ENCODE results near the gene FOXN3.
"Not testable (repeated sequence)": the region's sequence is repeated elsewhere in the genome, so short reads cannot be mapped to it uniquely, and the experiment has no call there.

The FOXN3 gene

DNA sequence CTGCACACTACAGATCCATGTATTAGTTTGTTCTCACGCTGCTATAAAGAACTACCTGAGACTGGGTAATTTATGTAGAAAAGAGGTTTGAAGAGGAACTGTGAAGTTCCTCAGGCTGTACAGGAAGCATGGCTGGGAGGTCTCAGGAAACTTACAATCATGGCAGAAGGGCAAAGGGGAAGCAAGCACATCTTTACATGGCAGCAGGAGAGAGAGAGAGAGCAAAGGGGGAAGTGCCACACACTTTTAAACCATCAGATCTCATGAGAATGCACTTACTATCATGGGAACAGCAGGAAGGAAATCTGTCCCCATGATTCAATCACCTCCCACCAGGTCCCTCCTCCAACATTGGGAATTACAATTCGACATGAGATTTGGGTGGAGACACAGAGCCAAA lies 265.3 kb downstream of the FOXN3 start:
- DNase-seq, result not testable (repeated sequence)

DNA sequence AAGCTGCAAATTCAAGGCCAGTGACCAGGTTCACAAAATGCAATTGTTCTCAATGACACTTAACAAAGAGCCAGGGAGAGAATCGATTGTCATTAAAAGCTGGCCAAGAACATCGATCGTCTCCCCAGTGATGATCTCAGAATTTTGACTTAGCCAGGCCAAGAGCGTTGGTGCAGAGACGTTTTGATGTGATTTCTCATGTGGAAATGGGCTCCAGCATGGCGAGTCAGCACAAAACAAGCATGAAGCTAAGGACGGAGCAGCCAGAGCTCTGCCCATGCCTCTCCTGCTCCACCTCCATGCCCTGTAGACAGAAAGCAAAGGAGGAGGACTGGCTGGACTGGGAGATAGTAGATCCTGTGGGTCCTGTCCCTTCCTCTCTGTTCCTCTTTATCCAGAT lies 270.8 kb downstream of the FOXN3 start:
- DNase-seq, result no peak

DNA sequence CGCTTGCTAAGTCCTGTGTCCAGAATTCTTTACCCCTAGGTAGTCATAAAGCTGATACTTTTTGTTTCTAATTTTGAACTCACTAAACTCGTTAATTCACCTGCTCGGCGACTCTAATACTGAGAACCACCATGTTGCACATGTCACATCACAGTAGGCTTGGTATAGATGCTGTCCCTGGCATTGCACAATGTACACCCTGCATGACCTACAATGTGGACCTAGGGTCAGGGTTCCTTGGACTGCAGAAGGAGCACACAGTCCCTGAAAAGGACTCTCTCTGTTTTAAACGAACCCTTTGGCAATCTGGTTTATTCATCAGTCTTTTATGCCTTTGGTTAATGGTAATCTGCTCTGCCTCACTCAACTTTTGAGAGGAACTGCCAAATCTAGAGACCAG lies 272.4 kb downstream of the FOXN3 start:
- DNase-seq, result no peak

DNA sequence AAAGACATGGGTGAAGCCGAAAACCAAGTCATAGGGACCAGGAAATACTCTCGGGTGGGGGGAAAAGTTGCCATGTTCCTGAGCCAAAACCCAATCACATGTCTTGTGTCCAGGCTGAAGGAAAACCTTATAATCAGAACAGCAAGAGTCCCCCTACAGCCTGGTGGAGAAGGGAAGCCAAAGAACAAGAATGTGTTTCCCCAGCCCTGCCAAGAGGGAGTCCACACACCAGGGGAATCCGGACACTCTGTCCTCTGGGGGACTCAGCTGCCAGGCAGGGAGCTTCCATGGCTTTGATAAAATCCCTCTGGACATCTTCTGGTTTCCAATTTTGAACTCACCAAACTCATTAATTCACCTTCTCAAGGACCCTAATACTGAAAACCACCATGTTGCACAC lies 273.0 kb downstream of the FOXN3 start:
- DNase-seq, result no peak

DNA sequence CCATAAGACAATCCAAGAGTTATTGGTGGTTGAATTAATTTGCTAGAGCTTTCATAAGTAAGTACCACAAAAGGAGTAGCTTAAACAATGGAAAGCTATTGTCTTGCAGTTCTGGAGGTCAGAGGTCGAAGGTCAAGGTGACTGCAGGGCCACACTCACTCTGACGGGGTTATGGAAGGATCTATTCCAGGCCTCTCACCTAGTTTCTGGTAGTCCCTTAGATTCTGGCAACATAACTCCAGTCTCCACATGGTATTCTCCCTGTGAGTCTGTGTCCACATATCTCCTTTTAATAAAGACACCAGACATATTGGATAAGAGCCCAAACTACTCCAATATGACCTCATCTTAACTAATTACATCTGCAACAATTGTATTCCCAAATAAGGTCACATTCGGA lies 273.4 kb downstream of the FOXN3 start:
- no peak for DNase-seq

DNA sequence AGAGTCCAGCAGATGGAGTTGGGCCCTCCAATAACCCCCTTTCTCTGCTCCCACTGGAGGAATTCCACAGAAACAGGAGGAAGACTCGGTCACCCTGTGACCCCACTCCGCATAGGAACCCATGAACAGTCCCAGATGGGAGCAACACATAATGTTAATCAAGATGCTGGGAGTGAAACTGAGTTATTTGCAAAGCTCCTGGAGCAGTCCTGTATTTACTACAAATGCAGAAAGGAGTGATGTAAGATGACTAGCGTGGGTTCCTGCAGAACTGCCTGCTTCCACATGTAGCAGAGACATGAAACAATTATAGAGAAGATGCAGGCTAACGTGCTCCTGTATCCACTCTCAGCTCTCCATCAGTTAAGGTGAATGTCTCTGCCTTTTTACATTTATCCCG lies 274.7 kb downstream of the FOXN3 start:
- DNase-seq, result no peak

DNA sequence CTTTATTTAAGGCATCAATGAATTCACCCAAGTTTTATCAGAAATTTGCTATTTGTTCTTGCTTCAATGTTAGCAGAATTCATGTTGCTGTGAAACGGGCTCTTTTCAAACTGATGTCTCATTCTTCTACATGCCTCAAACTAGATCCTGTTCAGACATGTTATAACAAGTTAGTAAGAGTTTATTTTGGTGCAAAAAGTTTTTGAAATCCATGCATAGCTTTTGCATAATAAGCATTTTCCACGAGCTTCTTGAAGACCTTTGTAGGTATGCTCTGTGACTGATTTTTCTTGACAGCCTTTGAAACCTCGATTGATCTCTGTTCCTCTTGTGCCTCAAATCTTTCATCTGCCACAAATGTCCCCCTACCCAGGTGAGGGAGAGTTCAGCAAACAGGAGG lies 275.2 kb downstream of the FOXN3 start:
- no peak for DNase-seq

DNA sequence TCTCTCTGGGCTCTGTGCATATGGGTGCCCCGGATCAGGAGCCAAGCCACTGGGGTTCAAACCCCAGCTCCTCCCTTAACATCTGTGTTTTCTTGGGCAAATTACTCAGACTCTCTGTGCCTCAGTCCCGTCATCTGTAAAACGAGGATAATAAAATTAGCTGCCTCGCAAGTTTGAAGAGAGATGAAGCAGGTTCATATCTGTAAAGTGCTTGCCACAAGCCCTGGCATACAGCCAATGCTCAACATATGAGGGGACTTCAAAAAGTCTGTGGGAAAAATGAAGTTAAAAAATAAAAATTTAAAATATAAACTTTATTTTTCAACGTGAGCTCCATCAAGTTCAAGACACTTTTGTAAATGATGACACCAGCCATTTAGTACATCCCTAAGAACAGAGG lies 276.7 kb downstream of the FOXN3 start:
- DNase-seq, result no peak

DNA sequence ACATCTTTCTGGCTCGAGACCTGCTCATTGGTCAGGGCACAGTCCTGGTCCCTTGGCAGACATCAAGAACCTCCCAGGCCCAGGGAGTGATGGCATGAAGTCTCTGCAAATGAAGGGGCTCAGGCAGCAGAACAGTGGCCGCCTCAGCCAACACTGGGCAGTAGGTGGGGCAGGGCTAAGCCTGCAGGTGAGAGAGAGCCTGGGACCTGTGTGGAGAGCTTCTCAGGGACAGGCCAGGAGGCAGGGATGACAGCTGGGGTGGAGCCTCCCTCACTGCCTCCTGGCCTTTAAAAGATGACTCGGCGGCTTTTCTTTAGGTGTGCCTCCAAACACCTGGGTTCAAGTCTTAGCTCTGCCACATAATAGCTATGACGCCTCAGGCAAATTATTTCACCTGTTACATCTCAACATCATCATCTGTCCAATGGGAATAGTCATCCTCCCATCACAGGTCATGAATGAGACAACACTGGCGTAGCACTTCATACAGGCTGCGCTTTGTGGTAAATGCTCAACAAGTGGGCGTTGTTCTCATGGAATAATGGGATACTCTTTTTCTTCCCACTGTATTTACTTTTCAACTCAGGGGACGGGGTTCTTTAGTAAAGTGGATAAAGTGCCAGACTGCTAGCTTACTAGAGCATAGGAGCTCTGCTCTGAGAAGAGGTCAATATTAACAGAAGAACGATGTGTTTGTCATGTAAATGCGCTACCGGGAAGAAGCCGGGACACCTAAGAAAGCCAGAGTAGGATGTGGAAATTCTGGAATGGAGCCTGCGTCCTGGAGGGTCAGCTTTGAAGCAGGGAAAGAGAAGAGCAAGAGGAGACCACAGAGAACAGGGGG lies 277.4 kb downstream of the FOXN3 start:
- peak; percentile 84 for DNase-seq

DNA sequence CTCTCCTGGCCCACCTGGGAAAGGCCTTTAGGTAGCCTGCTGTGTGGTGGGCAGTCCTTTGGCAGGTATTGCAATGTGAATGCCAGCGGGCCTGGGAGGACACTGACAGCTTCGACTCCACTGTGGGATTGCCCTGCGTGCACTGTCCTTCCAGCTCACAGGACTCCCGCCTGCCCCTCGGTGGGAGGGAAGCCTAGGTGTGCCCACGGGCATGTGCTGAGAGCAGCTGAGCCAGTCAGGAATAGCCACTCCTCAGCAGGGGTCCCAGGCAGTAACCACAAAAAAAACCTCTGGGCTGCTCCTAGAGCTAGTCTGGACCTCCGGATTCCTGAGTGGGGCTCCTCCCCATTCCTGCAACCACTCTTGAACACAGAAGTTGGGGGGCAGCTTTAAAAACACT lies 278.2 kb downstream of the FOXN3 start:
- no peak for DNase-seq

DNA sequence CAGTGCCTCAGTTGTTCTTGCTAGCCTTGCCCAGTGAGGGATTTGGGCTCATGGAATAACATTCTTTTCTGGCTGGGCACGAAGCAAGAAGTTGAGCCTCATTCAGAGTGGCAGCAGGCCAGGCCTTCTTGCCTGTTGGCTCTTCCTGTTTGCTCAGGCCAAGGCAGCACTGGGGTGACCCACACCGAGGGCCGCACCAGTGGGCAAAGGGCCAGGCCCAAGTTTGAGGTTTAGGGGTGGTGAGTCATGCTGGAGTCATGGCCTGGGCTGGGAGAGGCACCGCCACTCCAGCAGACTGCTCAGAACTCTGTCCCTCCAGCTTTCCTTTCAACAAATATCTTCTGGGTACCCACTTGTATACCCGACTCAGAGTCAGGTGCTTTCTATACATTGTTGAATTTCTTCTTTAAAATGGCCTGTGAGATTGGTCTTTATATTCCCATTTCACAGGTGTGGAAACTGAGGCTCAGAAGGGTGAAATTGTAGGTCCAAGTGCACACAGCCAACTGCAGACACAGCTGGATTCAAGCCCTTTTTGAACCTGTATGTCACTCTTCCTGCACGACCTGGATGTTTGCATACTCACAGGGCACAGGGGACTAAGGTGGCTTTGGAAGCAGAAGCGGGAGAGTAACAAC lies 279.4 kb downstream of the FOXN3 start:
- DNase-seq, result no peak

DNA sequence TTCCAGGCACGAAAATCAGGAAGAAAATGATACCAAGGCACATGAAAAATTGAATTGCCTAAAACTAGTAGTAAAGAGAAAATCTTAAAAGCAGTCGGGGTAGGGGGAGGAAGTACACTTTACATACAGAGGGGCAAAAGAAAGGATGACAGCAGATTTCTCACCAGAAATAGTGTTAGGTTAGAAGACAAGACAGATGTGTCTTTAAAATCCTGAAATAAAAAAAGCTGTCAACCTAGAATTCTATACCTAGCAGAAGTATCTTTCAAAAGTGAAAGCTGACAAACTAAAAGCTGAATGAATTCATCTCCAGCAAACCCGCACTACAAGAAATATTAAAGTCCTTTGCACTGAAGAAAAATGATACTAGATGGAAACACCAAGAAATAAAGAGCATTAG lies 280.4 kb downstream of the FOXN3 start:
- no peak for DNase-seq

DNA sequence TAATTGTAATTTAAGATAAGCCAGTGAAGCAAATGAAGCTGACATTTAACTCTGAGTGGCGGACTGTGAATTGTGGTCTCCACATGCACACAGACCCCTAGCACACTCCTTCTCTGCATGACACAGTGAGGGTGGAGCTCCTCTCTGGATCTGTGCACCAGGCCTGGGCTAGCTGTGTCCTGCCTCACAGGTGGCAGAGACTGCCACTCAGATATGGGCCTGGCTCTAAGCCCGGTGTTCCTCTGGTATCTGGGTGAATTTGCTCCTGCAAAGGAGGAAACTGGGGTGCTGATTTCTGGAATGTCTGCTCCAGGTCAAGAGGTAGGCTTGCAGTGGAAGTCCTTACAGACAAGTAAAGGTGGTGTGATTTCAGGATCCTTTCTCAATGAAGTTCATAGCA lies 282.4 kb downstream of the FOXN3 start:
- no peak for DNase-seq

DNA sequence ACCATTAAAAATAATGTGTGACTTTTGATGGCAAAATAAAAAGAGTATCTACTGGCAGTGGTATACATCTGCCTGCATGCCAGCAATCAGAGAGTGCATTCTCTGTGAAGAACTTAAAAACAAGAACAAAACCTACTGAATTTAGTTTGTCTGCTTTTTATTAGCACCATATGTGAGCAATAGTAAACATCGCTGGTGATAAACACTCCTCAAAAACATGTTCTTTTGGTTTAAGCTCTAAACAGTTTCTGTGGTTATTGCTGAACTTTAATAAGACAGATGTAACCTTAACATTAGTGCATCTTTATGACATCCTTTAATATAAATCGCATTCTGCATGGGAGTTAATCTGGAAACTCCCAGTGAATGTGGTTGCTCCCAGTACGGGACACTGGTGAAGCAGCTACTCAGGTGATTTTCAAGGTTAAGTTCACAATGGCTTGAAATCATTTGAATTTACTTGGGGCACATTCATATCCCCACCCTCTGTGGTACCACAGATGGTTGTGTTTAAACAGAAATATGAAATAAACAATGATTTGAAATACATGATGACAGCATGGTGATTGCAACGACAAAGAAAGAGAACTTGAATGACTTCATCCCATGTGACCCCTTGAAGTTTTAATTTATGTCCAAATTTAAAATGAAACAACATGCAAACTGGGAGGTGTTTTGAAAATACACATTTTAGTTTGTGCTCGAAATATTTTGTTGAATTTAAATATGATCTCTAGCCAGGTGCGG lies 285.9 kb downstream of the FOXN3 start:
- DNase-seq, result no peak

DNA sequence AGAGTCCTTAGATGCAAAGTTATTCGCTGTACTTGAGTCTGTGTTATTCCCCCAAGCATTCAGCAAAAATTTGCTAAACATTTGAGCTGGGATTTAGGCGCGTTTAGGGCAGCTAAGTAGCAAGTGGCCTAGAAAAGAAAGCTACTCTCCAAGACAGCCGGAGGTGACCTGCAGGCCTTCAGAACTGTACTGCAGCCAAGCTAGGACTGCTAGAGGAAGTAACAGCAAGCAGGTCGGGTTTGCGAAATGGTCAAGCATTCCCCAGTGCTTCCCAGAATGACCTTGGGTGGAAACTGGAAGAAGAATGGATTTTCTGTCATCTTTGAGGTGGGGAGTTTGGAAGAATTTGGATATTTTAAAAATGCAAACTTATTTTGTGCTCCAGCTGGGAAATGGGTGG lies 287.5 kb downstream of the FOXN3 start:
- DNase-seq, result no peak

DNA sequence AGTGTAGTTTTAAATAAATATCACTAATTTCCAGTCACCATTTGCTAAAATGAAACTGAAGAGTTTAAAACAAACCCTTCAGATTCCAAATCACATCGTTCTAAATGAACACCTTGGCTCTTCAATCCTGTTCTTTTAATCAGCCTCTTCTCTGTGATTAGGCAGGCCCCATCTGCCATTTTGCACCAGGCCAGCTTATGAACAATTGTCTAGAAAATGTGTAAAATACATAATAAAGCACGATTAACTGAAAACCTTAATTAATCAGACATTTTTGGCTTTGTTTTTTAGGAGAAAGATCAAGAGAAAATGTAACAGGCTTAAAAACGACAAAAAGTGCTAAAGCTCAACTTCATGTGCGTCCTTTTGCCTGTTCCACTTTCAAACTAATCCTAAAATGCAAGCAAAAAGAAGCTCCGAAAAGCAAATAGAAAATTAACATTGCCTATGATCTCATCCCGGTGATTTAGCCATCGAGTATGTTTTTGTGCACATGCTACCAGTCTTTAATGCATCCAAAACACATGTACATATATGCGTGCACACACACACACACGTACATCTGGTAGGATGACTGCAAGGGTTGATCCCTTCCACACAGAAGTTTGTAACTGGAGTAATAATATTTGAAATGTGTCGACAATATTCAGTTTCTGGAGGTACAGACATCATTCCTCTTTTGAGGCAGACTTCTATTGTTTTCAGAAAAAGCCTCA lies 288.6 kb downstream of the FOXN3 start:
- DNase-seq, result no peak

DNA sequence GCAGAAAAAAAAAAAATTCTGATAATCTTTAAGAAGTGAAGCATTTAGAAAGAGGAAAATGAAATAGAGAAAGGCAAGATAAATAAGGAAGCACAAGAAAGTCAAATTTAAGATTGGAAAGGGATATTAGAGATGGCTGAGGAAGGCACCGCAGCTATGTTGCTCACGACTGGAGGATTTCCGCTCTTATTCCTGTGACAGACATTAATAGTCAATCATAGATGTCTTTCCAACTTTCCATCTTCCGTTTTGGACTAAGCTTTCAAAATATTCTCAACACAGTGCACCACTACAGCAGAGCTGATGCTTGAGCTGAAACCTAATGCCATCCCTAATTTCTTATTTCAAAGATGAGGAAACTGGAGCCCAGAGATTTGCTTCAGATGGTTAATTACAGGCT lies 290.6 kb downstream of the FOXN3 start:
- no peak for DNase-seq

DNA sequence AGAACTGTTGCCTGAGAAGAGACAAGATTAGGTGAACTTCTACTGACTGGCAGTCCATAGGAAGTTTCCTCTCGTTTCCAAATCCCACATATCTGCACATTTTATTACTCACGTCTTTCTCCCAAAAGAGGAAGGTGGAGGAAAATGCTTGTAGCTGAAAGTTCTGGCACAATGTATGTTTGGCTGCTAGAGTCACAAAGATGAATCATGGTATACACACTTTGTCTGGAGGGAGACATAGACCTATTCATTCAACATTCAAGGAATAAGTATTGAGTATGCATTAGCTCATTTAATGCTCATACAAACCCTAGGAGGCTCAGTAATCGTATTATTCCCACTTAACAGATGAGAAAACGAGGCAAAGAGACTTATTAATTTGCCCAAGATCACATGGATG lies 291.8 kb downstream of the FOXN3 start:
- no peak for DNase-seq

DNA sequence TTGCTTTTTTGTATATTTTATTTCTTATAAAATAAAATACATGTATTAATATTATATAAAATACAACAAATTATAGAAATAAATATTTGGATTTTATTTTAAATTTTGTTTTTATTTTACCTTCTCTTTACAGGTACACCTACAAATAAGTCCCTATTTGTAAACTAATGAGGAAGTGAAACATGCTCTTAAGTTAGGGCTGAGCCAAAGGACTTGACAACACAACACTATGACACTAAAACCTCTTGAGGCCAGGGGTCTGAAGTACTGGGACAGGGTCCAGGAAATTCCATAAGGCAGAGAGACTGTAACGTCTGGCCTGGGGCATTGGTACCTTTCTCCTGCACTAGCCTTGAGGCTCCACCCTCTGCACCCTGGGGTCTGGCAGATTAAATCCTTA lies 293.2 kb downstream of the FOXN3 start:
- DNase-seq, result no peak

DNA sequence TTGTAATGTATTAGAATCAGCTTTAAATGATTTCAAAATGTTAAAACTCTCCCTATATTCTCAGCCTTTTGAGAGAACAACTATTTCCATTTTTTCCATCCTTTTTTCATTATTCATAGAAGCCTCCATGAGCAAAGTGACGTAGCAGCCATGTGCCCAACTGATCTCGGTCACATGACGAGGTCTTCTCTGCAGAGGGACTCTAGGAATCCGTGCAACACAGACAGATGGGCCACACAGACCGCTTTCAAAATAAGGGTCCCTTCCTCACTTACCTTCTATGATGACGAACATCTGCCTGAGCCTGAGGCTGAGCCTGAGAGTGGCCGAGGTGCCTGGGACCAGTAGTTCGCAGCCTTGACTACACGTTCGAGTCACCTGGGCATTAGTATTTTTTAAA lies 293.8 kb downstream of the FOXN3 start:
- DNase-seq, result no peak

DNA sequence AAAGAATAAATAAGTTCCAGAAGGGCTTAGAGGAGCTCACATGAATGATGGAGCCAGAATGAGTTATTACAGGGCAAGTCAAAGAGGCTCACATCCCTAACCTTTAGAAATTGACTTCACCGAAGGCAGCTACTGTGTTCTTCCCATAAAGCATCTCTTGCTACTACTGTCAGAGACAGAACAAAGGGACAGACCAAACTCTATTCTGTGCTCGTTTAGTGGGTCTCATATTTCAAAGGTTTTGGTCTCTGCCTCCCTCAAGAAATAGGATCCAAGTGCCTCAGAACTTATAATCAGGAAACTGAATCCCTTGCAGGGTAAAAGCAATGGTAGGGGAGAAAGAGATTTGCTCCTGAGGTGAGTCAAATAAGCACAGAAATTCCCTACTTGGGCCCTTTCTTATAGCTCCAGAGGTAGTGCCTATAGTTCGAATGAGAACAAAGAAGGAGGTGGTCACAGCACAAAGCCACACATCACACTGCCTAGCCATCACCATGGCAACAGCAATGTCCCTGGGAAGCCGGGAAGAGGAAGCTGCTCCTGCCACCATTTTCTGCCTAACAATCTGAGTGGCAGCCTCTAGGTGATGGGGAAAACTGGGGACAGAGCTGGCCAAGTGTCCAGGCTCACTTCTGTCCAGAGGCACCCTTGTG lies 294.9 kb downstream of the FOXN3 start:
- DNase-seq, result peak; percentile 83

DNA sequence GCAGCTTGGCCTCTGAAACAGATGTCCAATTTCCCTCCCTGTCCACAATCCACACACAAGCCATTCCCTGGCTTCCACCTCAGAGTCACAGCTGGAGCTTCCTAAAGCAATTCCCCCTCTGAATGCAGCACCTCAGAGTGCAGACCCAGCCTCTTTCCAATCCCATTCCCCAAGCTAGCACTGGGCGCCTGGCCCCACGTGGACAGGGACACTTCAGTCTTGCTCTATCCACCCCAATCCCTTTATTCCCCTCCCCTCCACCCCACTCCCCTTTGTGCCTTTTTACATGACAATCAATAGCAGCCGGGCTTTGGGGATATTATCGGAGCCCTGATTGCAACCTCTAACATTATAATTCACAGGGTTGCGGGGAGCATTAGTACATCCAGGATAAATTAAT lies 300.0 kb downstream of the FOXN3 start:
- no peak for DNase-seq

DNA sequence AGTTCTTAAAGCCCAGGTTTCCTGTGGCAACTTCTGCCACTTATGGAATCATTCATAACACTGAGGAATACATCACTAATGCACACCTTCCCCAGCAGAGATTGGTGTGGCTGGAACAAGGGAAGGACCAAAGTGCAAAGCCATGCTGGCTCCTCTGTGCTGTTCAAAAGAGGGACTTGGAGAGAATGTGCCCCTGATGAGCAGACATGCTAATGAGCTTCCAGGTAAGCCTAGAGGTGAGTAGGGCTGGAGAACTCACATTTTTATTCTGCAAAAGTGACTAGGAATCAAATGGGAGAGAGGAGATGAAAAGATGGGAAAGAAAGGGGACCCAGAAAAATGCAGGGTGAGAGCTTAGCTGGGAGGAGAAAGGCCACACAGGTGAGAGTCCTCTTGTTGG lies 302.9 kb downstream of the FOXN3 start:
- DNase-seq, result no peak
